Progenitor cell of endocrine pancreas (in vitro differentiated cells): Measurements from ENCODE around the gene RABL6. TPM values are rescaled to one million over a fixed set of nuclear protein-coding genes. Genes with fewer than 3 reads are reported as not detected.
"Not testable (repeated sequence)": the region's sequence is repeated elsewhere in the genome, so short reads cannot be mapped to it uniquely, and the experiment has no call there.

ENCODE experiments used
- DNase-seq: peaks from one replicate; pipeline ENCODE4 v3.0.0; 2021; ENCODE audit warnings: low spot score; ENCODE audit not compliant: unreplicated experiment
- H3K27ac Mint-ChIP-seq: 2 replicates; pipeline ENCODE4 v1.8.0; 2021; ENCODE audit warnings: mild to moderate bottlenecking, moderate library complexity, mixed read lengths
- H3K27me3 Mint-ChIP-seq: 2 replicates; pipeline ENCODE4 v1.8.0; 2021; ENCODE audit warnings: mixed read lengths
- H3K36me3 Mint-ChIP-seq: 2 replicates; pipeline ENCODE4 v1.8.0; 2022; ENCODE audit warnings: mixed read lengths; ENCODE audit not compliant: insufficient read depth
- H3K4me1 Mint-ChIP-seq: 2 replicates; pipeline ENCODE4 v1.8.0; 2021; ENCODE audit warnings: low read depth, mixed read lengths
- H3K4me3 Mint-ChIP-seq: 2 replicates; pipeline ENCODE4 v1.8.0; 2021; ENCODE audit warnings: low read depth, mild to moderate bottlenecking, moderate library complexity, mixed read lengths
- H3K9me3 Mint-ChIP-seq: 2 replicates; pipeline ENCODE4 v1.8.0; 2021; ENCODE audit warnings: low read depth, mixed read lengths
- CTCF ChIP-seq: fragments of 200-600 bp; sonication (generic); IDR thresholded peaks from one replicate; pipeline ENCODE4 v1.5.0; 2021; ENCODE audit warnings: antibody characterized with exemption, mild to moderate bottlenecking; ENCODE audit not compliant: unreplicated experiment
- total RNA-seq: library from RNA; stranded (reverse); gene quantifications from 2 replicates; pipeline ENCODE4 v1.2.1, GENCODE V29; 2021

Gene RABL6
- total RNA-seq, 1 donor from 2014 or later, result 129 TPM

- no peak for TF ChIP-seq CTCF
- Mint-ChIP-seq H3K36me3 (peaks cover 5% of the 10 kb centered on the region), H3K27ac (no peak overlapping the region), H3K9me3 (no peaks in the 10 kb centered on the region), H3K4me3 (no peak overlapping the region), H3K27me3 (no peaks in the 10 kb centered on the region), H3K4me1 (no peaks in the 10 kb centered on the region)
- no peak for DNase-seq
Measured at GRCh38 chr9:136829981-136830885, 22.5 kb downstream of the RABL6 start.

- Mint-ChIP-seq H3K36me3 (peaks cover 5% of the 10 kb centered on the region), H3K27me3 (no peaks in the 10 kb centered on the region), H3K4me3 (no peak overlapping the region), H3K4me1 (no peaks in the 10 kb centered on the region), H3K27ac (no peak overlapping the region), H3K9me3 (no peaks in the 10 kb centered on the region)
- no peak for DNase-seq
- TF ChIP-seq CTCF, result no peak
Measured at GRCh38 chr9:136831002-136831719, 23.4 kb downstream of the RABL6 start.

GRCh38 chr9:136831720-136832104, 24.0 kb downstream of the RABL6 start:
- Mint-ChIP-seq H3K9me3 (no peaks in the 10 kb centered on the region), H3K27ac (no peak overlapping the region), H3K27me3 (no peaks in the 10 kb centered on the region), H3K36me3 (peaks cover 5% of the 10 kb centered on the region), H3K4me3 (no peak overlapping the region), H3K4me1 (no peaks in the 10 kb centered on the region)
- no peak for TF ChIP-seq CTCF
- DNase-seq, result no peak

GRCh38 chr9:136832581-136832980, 24.8 kb downstream of the RABL6 start:
- no peaks in the 10 kb centered on the region for H3K4me1 Mint-ChIP-seq
- TF ChIP-seq CTCF, result no peak
- no peak overlapping the region for H3K27ac Mint-ChIP-seq
- no peak for DNase-seq
- H3K27me3 Mint-ChIP-seq, result no peaks in the 10 kb centered on the region
- H3K4me3 Mint-ChIP-seq, result no peak overlapping the region
- H3K9me3 Mint-ChIP-seq, result no peaks in the 10 kb centered on the region
- H3K36me3 Mint-ChIP-seq, result peaks cover 5% of the 10 kb centered on the region

GRCh38 chr9:136833381-136834048, 25.8 kb downstream of the RABL6 start:
- not testable (repeated sequence) for H3K4me3 Mint-ChIP-seq

More at GRCh38 chr9:136833381-136834048, 25.8 kb downstream of the RABL6 start:
- not testable (repeated sequence) for H3K36me3 Mint-ChIP-seq, H3K27me3 Mint-ChIP-seq, DNase-seq, H3K4me1 Mint-ChIP-seq, H3K9me3 Mint-ChIP-seq, H3K27ac Mint-ChIP-seq
